Measurements from ENCODE around the gene PAX5. TPM values are rescaled to one million over a fixed set of nuclear protein-coding genes. Genes with fewer than 3 reads are reported as not detected.

PAX5 gene
- total RNA-seq, 1 experiment from 2014 or later = 6.6 TPM

DNA sequence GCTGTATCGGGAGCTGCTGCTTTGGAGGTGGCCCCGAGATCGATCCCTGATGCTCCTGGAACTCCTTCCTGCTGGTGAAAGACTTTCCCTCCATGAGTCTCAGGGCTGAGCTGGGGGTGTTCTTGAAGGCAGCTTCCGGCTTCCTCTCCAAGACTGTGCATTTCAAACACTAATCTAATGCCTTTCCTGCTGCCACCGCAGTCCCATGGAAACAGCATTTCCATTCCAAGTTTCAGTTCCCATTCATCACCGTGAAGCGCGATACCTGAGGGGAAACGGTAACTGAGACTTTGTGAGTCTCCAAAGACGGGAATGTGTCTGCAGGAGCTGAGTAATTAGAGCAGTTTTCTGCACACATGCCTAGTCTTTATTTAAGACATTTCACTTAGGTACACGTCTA lies 230.1 kb downstream of the PAX5 start (continued):
- TF ChIP-seq ERG (CRISPR knock-in tag; IDR thresholded peaks at IDR 0.05) (no peak), ETV6 (CRISPR knock-in tag; IDR thresholded peaks at IDR 0.05) (no peak)

DNA sequence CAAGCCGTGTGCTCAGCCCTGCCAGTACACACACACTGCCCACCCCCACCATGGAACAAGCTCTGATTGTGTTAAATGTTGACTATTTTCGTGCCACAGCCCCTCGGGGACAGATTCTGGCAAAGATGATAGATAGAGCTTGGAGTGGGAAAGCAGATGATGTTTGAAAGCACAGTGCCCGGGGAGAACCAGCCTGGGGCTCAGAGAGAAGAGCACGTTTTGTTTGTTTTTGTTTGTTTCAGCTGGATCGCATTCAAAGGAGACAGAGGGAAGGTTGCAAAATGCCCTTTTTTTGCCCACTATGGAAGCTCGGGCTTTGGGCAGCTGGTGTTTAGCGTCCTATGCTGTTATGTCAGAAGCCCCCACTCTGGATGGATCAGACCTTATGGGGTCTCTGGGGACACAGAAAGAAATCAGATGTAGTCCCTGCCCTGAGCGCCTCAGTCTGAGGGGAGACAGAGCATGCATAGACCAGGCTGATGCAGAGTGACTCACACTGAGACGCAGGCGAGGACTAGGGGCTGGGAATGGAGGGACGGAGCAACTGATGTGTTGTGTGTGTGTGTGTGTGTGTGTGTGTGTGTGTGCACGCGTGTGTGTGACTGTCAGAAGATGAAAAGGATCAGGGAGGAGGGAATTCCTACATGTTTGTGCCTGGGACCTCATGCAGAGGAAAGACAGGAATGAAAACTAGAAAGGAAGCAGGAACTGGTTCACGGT lies 231.7 kb downstream of the PAX5 start:
- ATAC-seq (peak; percentile 23; the same call in 1 of the 2 replicates), DNase-seq (ENCODE audit: low spot score) (no peak)
- Mint-ChIP-seq H3K4me1 (peaks cover 28% of the 10 kb centered on the region), H3K9me3 (peaks cover 12% of the 10 kb centered on the region), H3K4me3 (no peak overlapping the region), H3K36me3 (peaks cover 4% of the 10 kb centered on the region; the same call in 1 of the 2 replicates), H3K27ac (no peak overlapping the region), H3K27me3 (ENCODE audit: low read depth) (no peaks in the 10 kb centered on the region; the same call in none of the 2 replicates)
- no peak for TF ChIP-seq ZNF263 (CRISPR knock-in tag; IDR thresholded peaks at IDR 0.05; ENCODE audit: low read depth)
- TF ChIP-seq, protein P1, sequence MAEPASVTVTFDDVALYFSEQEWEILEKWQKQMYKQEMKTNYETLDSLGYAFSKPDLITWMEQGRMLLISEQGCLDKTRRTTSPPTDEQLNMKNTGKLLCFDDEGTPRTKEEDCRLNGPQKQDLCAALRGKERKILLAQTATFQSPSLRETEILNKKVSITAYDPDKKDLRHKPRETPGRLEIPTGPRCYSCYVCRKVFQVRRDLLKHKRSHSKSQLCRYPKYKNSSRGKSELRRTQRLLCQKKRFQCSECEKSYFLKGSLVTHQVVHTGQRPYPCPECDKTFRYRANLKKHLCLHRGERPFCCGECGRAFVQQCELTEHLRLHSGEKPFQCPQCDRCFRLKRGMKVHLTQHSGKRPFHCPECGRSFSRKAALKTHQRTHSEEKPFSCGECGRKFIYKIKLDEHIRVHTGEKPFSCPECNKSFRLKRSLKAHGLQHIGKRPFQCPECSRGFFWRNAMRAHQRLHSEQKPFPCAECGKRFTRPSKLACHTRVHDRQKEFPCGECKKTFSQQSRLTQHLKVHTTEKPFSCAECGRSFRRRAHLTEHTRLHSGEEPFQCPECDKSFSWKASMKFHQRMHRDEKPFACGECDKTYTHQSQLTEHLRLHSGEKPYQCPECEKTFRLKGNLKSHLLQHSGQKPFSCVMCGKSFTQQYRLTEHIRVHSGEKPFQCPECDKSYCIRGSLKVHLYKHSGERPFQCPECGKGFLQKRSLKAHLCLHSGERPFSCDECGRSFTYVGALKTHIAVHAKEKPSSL (CRISPR knock-in tag; conservative IDR thresholded peaks at IDR 0.05) = no peak
- ChIA-PET CTCF (interaction anchor here (0.9 to 1.5 kb wide), 3 partner anchors 8 to 53 kb away, joined by 3 to 4 read pairs (median 3); no protein-coding TSS in a partner anchor), POLR2A (no interaction called here)

DNA sequence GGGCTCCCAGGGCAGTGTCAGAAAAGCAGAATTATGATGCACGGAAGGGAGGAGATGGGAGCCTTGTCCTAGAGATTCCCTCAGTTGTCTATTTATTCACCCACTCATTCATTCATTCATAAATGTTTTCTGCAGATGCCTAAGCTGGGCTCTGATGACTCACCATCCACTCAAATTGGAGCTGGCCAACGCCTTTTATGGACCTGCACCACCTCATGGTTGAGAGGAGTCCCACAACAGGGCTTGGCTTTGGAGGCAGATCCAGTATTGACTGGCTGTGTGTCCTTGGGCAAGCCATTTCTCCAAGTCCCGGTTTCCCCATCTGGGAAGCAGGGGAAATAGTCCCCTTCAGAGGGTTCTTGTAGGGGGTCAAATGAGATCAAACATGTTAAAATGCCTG lies 233.6 kb downstream of the PAX5 start:
- ChIA-PET CTCF (interaction anchor here (1.0 to 3.0 kb wide), 3 partner anchors 12 to 55 kb away, joined by 3 to 13 read pairs (median 4); no protein-coding TSS in a partner anchor), POLR2A (interaction anchor here (0.5 kb wide), 1 partner anchor 66 kb away, joined by 3 read pairs; no protein-coding TSS in a partner anchor)
- no peak for ATAC-seq
- Mint-ChIP-seq H3K27ac (no peak overlapping the region), H3K9me3 (peaks cover 12% of the 10 kb centered on the region), H3K36me3 (peaks cover 4% of the 10 kb centered on the region; the same call in 1 of the 2 replicates), H3K4me3 (no peak overlapping the region), H3K27me3 (ENCODE audit: low read depth) (no peaks in the 10 kb centered on the region; the same call in none of the 2 replicates), H3K4me1 (peaks cover 28% of the 10 kb centered on the region)
- DNase-seq (ENCODE audit: low spot score) = no peak
- TF ChIP-seq NR1H2 (CRISPR knock-in tag; IDR thresholded peaks at IDR 0.05) = no peak
- no peak for TF ChIP-seq SMAD3 (CRISPR knock-in tag; IDR thresholded peaks at IDR 0.05; ENCODE audit: borderline replicate concordance)
- TF ChIP-seq SOX15 (CRISPR knock-in tag; IDR thresholded peaks at IDR 0.05) = no peak
- TF ChIP-seq, protein P2, sequence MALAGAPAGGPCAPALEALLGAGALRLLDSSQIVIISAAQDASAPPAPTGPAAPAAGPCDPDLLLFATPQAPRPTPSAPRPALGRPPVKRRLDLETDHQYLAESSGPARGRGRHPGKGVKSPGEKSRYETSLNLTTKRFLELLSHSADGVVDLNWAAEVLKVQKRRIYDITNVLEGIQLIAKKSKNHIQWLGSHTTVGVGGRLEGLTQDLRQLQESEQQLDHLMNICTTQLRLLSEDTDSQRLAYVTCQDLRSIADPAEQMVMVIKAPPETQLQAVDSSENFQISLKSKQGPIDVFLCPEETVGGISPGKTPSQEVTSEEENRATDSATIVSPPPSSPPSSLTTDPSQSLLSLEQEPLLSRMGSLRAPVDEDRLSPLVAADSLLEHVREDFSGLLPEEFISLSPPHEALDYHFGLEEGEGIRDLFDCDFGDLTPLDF (CRISPR knock-in tag; IDR thresholded peaks at IDR 0.05) = no peak
- no peak for TF ChIP-seq ZNF138 (CRISPR knock-in tag; conservative IDR thresholded peaks at IDR 0.05)
- TF ChIP-seq MYBL2 (CRISPR knock-in tag; IDR thresholded peaks at IDR 0.05) = no peak
- TF ChIP-seq ZNF232 (CRISPR knock-in tag; IDR thresholded peaks at IDR 0.05) = no peak
- no peak for TF ChIP-seq TEAD4 (CRISPR knock-in tag; IDR thresholded peaks at IDR 0.05)
- TF ChIP-seq, protein P3, sequence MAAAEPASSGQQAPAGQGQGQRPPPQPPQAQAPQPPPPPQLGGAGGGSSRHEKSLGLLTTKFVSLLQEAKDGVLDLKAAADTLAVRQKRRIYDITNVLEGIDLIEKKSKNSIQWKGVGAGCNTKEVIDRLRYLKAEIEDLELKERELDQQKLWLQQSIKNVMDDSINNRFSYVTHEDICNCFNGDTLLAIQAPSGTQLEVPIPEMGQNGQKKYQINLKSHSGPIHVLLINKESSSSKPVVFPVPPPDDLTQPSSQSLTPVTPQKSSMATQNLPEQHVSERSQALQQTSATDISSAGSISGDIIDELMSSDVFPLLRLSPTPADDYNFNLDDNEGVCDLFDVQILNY (CRISPR knock-in tag; IDR thresholded peaks at IDR 0.05) = no peak
- no peak for TF ChIP-seq ZNF263 (CRISPR knock-in tag; IDR thresholded peaks at IDR 0.05; ENCODE audit: low read depth)
- TF ChIP-seq, protein P4, sequence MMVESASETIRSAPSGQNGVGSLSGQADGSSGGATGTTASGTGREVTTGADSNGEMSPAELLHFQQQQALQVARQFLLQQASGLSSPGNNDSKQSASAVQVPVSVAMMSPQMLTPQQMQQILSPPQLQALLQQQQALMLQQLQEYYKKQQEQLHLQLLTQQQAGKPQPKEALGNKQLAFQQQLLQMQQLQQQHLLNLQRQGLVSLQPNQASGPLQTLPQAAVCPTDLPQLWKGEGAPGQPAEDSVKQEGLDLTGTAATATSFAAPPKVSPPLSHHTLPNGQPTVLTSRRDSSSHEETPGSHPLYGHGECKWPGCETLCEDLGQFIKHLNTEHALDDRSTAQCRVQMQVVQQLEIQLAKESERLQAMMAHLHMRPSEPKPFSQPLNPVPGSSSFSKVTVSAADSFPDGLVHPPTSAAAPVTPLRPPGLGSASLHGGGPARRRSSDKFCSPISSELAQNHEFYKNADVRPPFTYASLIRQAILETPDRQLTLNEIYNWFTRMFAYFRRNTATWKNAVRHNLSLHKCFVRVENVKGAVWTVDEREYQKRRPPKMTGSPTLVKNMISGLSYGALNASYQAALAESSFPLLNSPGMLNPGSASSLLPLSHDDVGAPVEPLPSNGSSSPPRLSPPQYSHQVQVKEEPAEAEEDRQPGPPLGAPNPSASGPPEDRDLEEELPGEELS (CRISPR knock-in tag; IDR thresholded peaks at IDR 0.05) = no peak
- no peak for TF ChIP-seq KAT7 (CRISPR knock-in tag; IDR thresholded peaks at IDR 0.05; ENCODE audit: borderline replicate concordance)
- no peak for TF ChIP-seq CREB1 (CRISPR knock-in tag; IDR thresholded peaks at IDR 0.05)
- TF ChIP-seq MXD4 (CRISPR knock-in tag; IDR thresholded peaks at IDR 0.05; ENCODE audit: borderline replicate concordance) = no peak
- no peak for TF ChIP-seq ATF3 (CRISPR knock-in tag; conservative IDR thresholded peaks at IDR 0.05)
- TF ChIP-seq FOXK1 (CRISPR knock-in tag; IDR thresholded peaks at IDR 0.05) = no peak
- no peak for TF ChIP-seq IRF2 (CRISPR knock-in tag; IDR thresholded peaks at IDR 0.05; ENCODE audit: borderline replicate concordance, low read depth)
- TF ChIP-seq, protein P5, sequence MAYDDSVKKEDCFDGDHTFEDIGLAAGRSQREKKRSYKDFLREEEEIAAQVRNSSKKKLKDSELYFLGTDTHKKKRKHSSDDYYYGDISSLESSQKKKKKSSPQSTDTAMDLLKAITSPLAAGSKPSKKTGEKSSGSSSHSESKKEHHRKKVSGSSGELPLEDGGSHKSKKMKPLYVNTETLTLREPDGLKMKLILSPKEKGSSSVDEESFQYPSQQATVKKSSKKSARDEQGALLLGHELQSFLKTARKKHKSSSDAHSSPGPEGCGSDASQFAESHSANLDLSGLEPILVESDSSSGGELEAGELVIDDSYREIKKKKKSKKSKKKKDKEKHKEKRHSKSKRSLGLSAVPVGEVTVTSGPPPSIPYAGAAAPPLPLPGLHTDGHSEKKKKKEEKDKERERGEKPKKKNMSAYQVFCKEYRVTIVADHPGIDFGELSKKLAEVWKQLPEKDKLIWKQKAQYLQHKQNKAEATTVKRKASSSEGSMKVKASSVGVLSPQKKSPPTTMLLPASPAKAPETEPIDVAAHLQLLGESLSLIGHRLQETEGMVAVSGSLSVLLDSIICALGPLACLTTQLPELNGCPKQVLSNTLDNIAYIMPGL (CRISPR knock-in tag; IDR thresholded peaks at IDR 0.05) = no peak
- no peak for TF ChIP-seq ERG (CRISPR knock-in tag; IDR thresholded peaks at IDR 0.05)

Data from WTC11 (cell line).